CD4-positive, alpha-beta T cell (primary cell): Measurements from ENCODE around the gene NAV2. TPM values are rescaled to one million over a fixed set of nuclear protein-coding genes. Genes with fewer than 3 reads are reported as not detected.

Experiments
- ATAC-seq: fragments of 200-7000 bp; cut with Tn5 transposase; one replicate; pipeline ENCODE4 v1.10.0; 2022; ENCODE audit warnings: mild to moderate bottlenecking; ENCODE audit not compliant: poor library complexity
- CTCF ChIA-PET: fragments of 350-600 bp; sonication (Branson Sonifier 250); formaldehyde crosslinking; loops from one replicate; lab custom pipeline; 2021; ENCODE audit warnings: antibody characterized with exemption, inconsistent platforms; lab: Charles Lee
- POLR2A ChIA-PET: fragments of 350-600 bp; sonication (Branson Sonifier 250); formaldehyde crosslinking; loops from one replicate; lab custom pipeline; 2021; ENCODE audit warnings: antibody characterized with exemption, inconsistent platforms; lab: Charles Lee
- DNase-seq, 14 experiments: peaks; one replicate each; pipeline ENCODE4 v3.0.0-alpha.2; 2013 to 2020; ENCODE audit warnings: mixed read lengths in 2 of 14
- H3K27ac ChIP-seq, 2 donors: one replicate each; pipeline versions ENCODE4 v1.5.1 to v1.7.0; 2013; ENCODE audit warnings: low read length in 2 of 2, low read depth in 1 of 2, mild to moderate bottlenecking in 1 of 2
- H3K27me3 ChIP-seq, 2 experiments: 1 replicate in 1 of 2; 2 replicates in 1 of 2; pipeline versions ENCODE4 v1.6.1 to v1.7.0; 2013; ENCODE audit warnings: low read length in 2 of 2, control low read depth in 1 of 2, mild to moderate bottlenecking in 1 of 2, moderate library complexity in 1 of 2; ENCODE audit not compliant: insufficient read depth in 2 of 2, control insufficient read depth in 1 of 2
- H3K36me3 ChIP-seq: one replicate; pipeline ENCODE4 v1.6.1; 2013; ENCODE audit warnings: low read length, control low read depth; ENCODE audit not compliant: insufficient read depth
- H3K4me1 ChIP-seq: one replicate; pipeline ENCODE4 v1.6.1; 2013; ENCODE audit warnings: low read length, control low read depth; ENCODE audit not compliant: insufficient read depth
- H3K4me3 ChIP-seq: one replicate; pipeline ENCODE4 v1.5.1; 2013; ENCODE audit warnings: mild to moderate bottlenecking, low read length, moderate library complexity
- H3K9me3 ChIP-seq, 2 experiments: 1 replicate in 1 of 2; 2 replicates in 1 of 2; pipeline versions ENCODE4 v1.6.1 to v1.7.0; 2013; ENCODE audit warnings: low read length in 2 of 2, mild to moderate bottlenecking in 2 of 2, control low read depth in 1 of 2, moderate library complexity in 1 of 2; ENCODE audit not compliant: control insufficient read depth in 1 of 2, insufficient read depth in 1 of 2
- H3K27ac Mint-ChIP-seq: one replicate; pipeline ENCODE4 v1.8.0; 2020; ENCODE audit warnings: mixed read lengths
- H3K27me3 Mint-ChIP-seq: one replicate; pipeline ENCODE4 v1.8.0; 2021; ENCODE audit warnings: mixed read lengths
- H3K36me3 Mint-ChIP-seq: one replicate; pipeline ENCODE4 v1.8.0; 2021; ENCODE audit warnings: low read depth, mixed read lengths
- H3K4me1 Mint-ChIP-seq: one replicate; pipeline ENCODE4 v1.8.0; 2021; ENCODE audit warnings: low read depth, mixed read lengths
- H3K4me3 Mint-ChIP-seq: one replicate; pipeline ENCODE4 v1.8.0; 2020; ENCODE audit warnings: mild to moderate bottlenecking, mixed read lengths
- H3K9me3 Mint-ChIP-seq: one replicate; pipeline ENCODE4 v1.8.0; 2020; ENCODE audit warnings: mixed read lengths
- CTCF ChIP-seq: fragments of 200-600 bp; IDR thresholded peaks from one replicate; pipeline ENCODE4 v1.8.0; 2022; ENCODE audit warnings: antibody characterized with exemption, mild to moderate bottlenecking
- intact Hi-C, 2 experiments: fragments of 100-400 bp; cut with DNase I in 1 of 2; cut with micrococcal nuclease in 1 of 2; formaldehyde crosslinking; loops; one replicate each; pipeline versions ENCODE4 v1.15.1 to v1.9.0; 2023 to 2025; cut with DNase I, micrococcal nuclease
- total RNA-seq, 174 experiments: library from RNA in 2 of 174; stranded (reverse) in 2 of 174; gene quantifications; one replicate each; pipeline ENCODE4 v1.2.3 and lab custom pipeline; 2021 to 2026

The NAV2 gene
- total RNA-seq, 2 experiments from 2014 or later, result 0.55 to 0.64 TPM

- no peak overlapping the region for H3K4me3 Mint-ChIP-seq
- H3K36me3 Mint-ChIP-seq, result no peaks in the 10 kb centered on the region
- ChIA-PET POLR2A (no interaction called here), CTCF (no interaction called here)
- ATAC-seq (no peak), DNase-seq (no peak)
- Histone ChIP-seq H3K4me1 (no peaks in the 10 kb centered on the region), H3K27ac (no peak overlapping the region), H3K9me3 (no peaks in the 10 kb centered on the region), H3K27me3 (no peaks in the 10 kb centered on the region), H3K4me3 (no peak overlapping the region), H3K36me3 (no peaks in the 10 kb centered on the region)
- TF ChIP-seq CTCF, result no peak
- H3K27me3 Mint-ChIP-seq, result peaks cover 43% of the 10 kb centered on the region
- H3K9me3 Mint-ChIP-seq, result no peaks in the 10 kb centered on the region
- H3K27ac Mint-ChIP-seq, result no peak overlapping the region
- intact Hi-C loops, result loop anchor here in 1 of 2 experiments (10.0 kb wide), 1 partner anchor 553 kb away; no protein-coding TSS in a partner anchor
- no peaks in the 10 kb centered on the region for H3K4me1 Mint-ChIP-seq
Observed at GRCh38 chr11:20122131-20122530, 409.5 kb downstream of the NAV2 start.

- no peaks in the 10 kb centered on the region for H3K27me3 ChIP-seq
- no peak overlapping the region for H3K27ac Mint-ChIP-seq
- H3K36me3 ChIP-seq, result no peaks in the 10 kb centered on the region
- H3K36me3 Mint-ChIP-seq, result no peaks in the 10 kb centered on the region
- H3K4me1 ChIP-seq, result no peaks in the 10 kb centered on the region
- no peak for DNase-seq
- no peak overlapping the region for H3K4me3 Mint-ChIP-seq
- intact Hi-C loops, result loop anchor here (5.0 to 10.0 kb wide), 3 partner anchors 174 to 549 kb away; no protein-coding TSS in a partner anchor
- no peak for TF ChIP-seq CTCF
- ATAC-seq, result no peak
- H3K9me3 Mint-ChIP-seq, result no peaks in the 10 kb centered on the region
- no peak overlapping the region for H3K27ac ChIP-seq
- peaks cover 20% of the 10 kb centered on the region for H3K27me3 Mint-ChIP-seq
- H3K4me3 ChIP-seq, result no peak overlapping the region
- POLR2A ChIA-PET, result no interaction called here
- H3K4me1 Mint-ChIP-seq, result no peaks in the 10 kb centered on the region
- CTCF ChIA-PET, result no interaction called here
- no peaks in the 10 kb centered on the region for H3K9me3 ChIP-seq
Observed at GRCh38 chr11:20125927-20126326, 413.3 kb downstream of the NAV2 start.

GRCh38 chr11:20126724-20127123, 414.1 kb downstream of the NAV2 start:
- no peak for TF ChIP-seq CTCF
- no peaks in the 10 kb centered on the region for H3K4me1 Mint-ChIP-seq

More at GRCh38 chr11:20126724-20127123, 414.1 kb downstream of the NAV2 start:
- no peak overlapping the region for H3K4me3 ChIP-seq
- ATAC-seq (no peak), DNase-seq (no peak)
- H3K27ac ChIP-seq, result no peak overlapping the region
- intact Hi-C loops, result loop anchor here (1.0 to 10.0 kb wide), 4 partner anchors 174 to 548 kb away; no protein-coding TSS in a partner anchor
- no peaks in the 10 kb centered on the region for H3K36me3 ChIP-seq
- Mint-ChIP-seq H3K9me3 (no peaks in the 10 kb centered on the region), H3K27me3 (peaks cover 15% of the 10 kb centered on the region), H3K36me3 (no peaks in the 10 kb centered on the region), H3K27ac (no peak overlapping the region), H3K4me3 (no peak overlapping the region)
- POLR2A ChIA-PET, result no interaction called here
- H3K4me1 ChIP-seq, result peaks cover 2% of the 10 kb centered on the region
- CTCF ChIA-PET, result interaction anchor here (1.6 kb wide), 1 partner anchor 209 kb away, joined by 5 read pairs; no protein-coding TSS in a partner anchor
- no peaks in the 10 kb centered on the region for H3K9me3 ChIP-seq
- H3K27me3 ChIP-seq, result no peaks in the 10 kb centered on the region
